GM19372 (cell line): ENCODE results near the gene COX4I1.

Source experiments
- ATAC-seq: cut with Tn5 transposase; IDR thresholded peaks from one replicate; pipeline ENCODE4 v1.9.1; 2021; ENCODE audit warnings: mild to moderate bottlenecking, low read depth, moderate library complexity; ENCODE audit not compliant: unreplicated experiment

COX4I1 gene

GRCh38 chr16:85854935-85855334, 55.4 kb downstream of the COX4I1 start:
- no peak for ATAC-seq

DNA sequence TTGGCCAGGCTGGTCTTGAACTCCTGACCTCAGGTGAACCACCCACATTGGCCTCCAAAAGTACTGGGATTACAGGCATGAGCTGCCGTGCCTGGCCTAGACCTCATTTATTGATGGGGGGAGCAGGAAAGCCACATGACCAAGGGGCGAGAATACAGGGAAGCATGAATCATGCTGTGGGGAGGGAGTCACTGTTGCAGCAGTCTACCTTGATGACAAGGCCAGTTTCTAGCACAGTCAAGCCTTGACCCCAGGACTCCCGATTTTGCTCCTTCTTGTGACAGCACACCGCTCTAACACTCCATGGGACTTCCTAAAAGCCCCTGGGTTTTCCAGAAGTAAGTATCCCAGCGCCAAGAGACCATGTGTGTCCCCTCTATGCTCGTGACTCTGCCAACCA, 56.6 kb downstream of the COX4I1 start:
- no peak for ATAC-seq

DNA sequence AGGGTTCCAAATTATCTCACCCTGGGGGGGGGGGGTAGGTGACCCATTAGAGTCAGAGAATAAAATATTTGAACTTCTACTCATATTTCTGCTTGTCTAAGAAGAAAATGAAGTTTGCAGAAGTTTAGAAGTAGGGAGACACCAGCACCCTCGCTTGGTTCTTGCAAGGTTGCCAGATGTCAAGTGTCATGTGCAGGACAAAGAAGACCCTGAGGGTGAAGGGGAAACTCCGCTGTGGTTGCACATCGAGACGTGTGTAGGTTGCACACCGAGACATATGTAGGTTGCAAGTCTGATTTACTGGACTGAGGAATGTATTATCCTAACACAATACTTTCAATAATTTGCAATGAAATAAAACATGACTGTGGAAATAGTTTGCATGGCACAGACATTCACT, 57.1 kb downstream of the COX4I1 start:
- no peak for ATAC-seq
